Activated CD4-positive, alpha-beta T cell treated with anti-CD3 and anti-CD28 coated beads, Interleukin-2, Interleukin-6, amounts not matched to agents 100 ng/mL and 50 ng/mL, durations not matched to agents 16 hours and 8 hours (primary cell): Measurements from ENCODE around the gene PEX6.
A peak's percentile ranks its signal among the peaks of the same experiment; 100 is the strongest.
"Not testable (repeated sequence)": the region's sequence is repeated elsewhere in the genome, so short reads cannot be mapped to it uniquely, and the experiment has no call there.

ENCODE experiments used
- DNase-seq: peaks from one replicate; pipeline ENCODE4 v3.0.0-alpha.2; 2020

Gene PEX6

GRCh38 chr6:42978839-42979522 lies at the start of gene PEX6:
TSS of gene PEX6 (minus strand) at chr6:42979181. CDS start at chr6:42979150, 31 bp downstream.
- DNase-seq, result peak; percentile 97

GRCh38 chr6:43026365-43026764 lies 47.4 kb upstream of the PEX6 start:
- no peak for DNase-seq

GRCh38 chr6:43024436-43024835 lies 45.5 kb upstream of the PEX6 start:
- peak; percentile 40 for DNase-seq

- peak; percentile 87 for DNase-seq
Observed at GRCh38 chr6:43021270-43022047, 42.5 kb upstream of the PEX6 start, which contains the start of gene RRP36. TSS of gene RRP36 (plus strand) at chr6:43021623. CDS start at chr6:43021655, 32 bp downstream.

- DNase-seq, result no peak
Observed at GRCh38 chr6:43020847-43021246, 41.9 kb upstream of the PEX6 start.

- no peak for DNase-seq
Observed at GRCh38 chr6:43020052-43020705, 41.2 kb upstream of the PEX6 start.

- no peak for DNase-seq
Observed at GRCh38 chr6:43019152-43019551, 40.2 kb upstream of the PEX6 start.

- no peak for DNase-seq
Observed at GRCh38 chr6:43016943-43017334, 38.0 kb upstream of the PEX6 start.

GRCh38 chr6:43016176-43016942 lies 37.4 kb upstream of the PEX6 start:
- DNase-seq, result no peak

GRCh38 chr6:43014434-43014909 lies 35.5 kb upstream of the PEX6 start:
- no peak for DNase-seq

GRCh38 chr6:43013843-43014433 lies 35.0 kb upstream of the PEX6 start, which contains the start of the genes KLHDC3 and MEA1:
TSS of gene KLHDC3 (plus strand) at chr6:43014249. CDS start at chr6:43017193, 2,944 bp downstream.
TSS of gene MEA1 (minus strand) at chr6:43013946. CDS start at chr6:43013813, 133 bp downstream.
- peak; percentile 100 for DNase-seq

GRCh38 chr6:43013097-43013842 lies 34.3 kb upstream of the PEX6 start:
- DNase-seq, result no peak

- no peak for DNase-seq
Observed at GRCh38 chr6:43012364-43012763, 33.4 kb upstream of the PEX6 start.

- DNase-seq, result no peak
Observed at GRCh38 chr6:43011207-43011606, 32.2 kb upstream of the PEX6 start.

- peak; percentile 43 for DNase-seq
Observed at GRCh38 chr6:43009124-43009523, 30.1 kb upstream of the PEX6 start.

GRCh38 chr6:43007126-43007525 lies 28.1 kb upstream of the PEX6 start:
- DNase-seq, result no peak

- no peak for DNase-seq
Observed at GRCh38 chr6:43006251-43006650, 27.3 kb upstream of the PEX6 start.

- no peak for DNase-seq
Observed at GRCh38 chr6:43005844-43006243, 26.9 kb upstream of the PEX6 start.

- DNase-seq, result no peak
Observed at GRCh38 chr6:43001843-43002242, 22.9 kb upstream of the PEX6 start.

- DNase-seq, result not testable (repeated sequence)
Observed at GRCh38 chr6:42998205-42998604, 19.2 kb upstream of the PEX6 start.

GRCh38 chr6:42996513-42996912 lies 17.5 kb upstream of the PEX6 start:
- no peak for DNase-seq
